Right kidney (tissue), 1 donor: ENCODE measurements around the gene RBM20.
"Not testable (repeated sequence)": the region's sequence is repeated elsewhere in the genome, so short reads cannot be mapped to it uniquely, and the experiment has no call there.

Experiments
- DNase-seq: peaks from one replicate; pipeline ENCODE4 v3.0.0-alpha.2; 2016

RBM20 gene

DNA sequence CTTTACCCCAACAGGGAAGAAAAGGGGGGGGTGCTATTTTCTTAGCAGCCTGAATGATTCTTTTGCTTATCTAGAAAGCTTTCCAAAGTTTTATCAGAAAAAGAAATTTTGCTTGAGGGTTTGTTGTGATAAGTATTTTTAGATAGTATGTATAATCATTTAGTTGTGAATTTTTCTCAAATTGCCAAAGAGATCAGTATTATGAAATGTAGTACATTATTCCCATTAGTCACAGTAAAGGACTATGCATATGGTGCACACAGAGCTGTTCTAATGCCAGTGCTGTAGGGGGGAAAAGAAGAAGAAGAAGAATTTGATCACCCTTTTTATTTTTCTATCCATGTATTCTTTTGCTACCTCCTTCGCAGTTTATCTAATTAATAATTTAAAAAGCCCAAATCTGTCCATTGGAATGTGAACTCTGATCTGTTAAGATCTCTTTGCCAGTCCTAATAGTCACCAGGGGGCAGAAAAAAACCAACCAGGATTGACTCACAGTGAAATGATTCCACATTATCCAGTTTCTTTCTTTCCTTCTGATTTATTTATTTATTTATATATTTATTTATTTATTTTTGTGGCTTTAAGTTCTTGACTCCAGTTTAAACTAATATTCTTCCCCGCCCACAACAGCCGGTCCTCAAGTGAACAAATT, 4.7 kb downstream of the RBM20 start:
- no peak for DNase-seq

DNA sequence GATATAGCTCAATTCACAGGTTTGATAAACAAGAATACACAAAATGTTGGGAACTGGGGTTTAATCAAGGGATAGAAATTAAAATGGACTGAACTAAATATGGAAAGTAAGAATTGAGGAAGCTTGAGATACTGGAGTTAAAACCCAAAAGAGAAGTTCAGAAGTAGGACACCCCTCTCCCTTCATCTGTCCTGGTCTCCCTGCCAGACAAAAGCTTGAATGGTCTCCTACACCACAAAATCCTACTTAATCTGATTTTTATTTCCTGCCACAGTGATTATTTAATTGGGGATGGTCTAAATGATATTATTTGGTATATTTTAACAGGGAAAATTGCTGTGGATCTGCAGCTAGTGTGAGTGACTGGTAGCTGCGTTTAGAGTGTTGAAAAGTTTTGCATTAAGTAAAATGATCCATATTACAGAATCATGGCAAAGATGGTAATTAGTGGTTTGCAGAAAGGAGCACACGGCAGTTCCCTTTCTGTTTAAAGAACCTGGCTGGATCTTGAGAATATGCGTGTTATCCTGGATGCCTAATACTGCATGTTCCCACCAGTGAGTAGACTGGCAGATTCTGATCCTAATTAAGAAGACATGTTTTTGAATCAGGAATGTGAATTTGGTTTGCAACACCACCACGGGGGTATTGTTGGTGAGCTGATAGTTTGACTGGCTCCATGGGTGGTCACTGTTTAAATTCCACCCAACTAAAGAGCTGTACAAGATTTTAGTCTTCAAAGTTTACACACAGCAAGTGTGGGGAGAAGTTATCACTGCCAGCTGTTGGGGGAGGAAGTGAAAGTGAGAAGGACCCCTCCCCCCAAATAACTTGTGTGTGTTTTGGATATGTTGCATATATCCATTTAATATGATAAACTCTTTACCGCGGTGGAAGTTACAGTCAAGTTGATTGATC, 5.5 kb downstream of the RBM20 start:
- DNase-seq = no peak

DNA sequence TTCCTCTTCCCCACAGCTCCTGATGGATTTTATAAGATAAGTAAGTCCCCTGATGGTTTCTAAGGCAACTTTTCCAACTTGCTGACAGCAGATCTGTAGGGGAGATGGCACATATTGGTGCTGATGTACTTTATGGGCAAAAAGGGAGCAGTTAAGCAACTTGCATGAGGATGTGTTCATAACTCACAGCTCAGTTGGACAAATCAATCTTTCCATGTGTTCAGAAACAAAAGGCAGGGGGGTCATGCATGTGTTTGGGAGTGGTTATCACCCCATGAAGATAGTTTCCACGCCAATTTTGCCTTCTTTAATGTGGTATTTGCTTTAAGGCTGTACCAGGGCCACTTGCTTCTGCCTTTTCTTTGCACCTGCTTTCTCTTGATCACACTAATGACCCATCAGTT, 6.1 kb downstream of the RBM20 start:
- DNase-seq = no peak

DNA sequence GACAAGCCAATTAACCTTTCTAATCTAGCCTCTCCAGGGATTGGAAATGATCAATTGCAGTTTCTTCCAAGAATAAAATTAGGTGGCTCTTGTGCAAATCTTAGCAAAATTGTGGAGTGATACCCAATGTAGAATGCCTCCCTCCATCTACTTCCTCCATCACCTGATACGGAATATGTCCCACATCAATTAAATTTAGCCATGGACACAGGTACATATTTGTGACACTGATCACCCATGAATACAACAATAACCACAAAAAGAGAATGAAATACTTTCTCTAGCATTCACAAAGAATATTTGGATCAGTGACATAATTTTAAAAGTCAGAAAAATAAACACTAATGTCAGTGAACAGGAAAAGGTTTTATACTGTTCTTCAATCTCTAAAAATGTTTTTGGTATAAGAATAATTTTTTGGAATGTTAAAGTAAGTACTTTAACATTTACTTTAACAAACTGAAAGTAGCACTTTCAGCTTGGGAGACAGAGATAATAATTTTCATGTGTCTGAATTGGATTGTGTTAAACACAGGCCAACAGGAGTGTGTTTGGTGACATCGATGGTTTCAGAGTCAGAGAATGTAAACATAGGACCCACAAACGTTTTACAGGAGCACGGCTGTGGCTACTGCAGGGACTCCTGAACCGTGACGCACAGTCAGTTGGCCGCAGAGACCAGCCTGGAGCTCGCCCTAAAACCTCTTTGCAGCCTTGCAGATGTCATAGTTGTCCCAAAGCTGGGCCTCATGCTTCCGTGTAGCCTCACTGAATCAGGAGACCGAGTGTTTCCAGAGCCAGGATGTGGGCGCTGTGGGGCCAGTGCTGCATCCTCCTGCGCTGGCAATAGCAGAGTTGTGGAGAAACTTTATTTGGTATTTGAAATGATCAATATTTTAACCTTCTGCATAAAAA, 7.2 kb downstream of the RBM20 start:
- DNase-seq = peak; percentile 32

DNA sequence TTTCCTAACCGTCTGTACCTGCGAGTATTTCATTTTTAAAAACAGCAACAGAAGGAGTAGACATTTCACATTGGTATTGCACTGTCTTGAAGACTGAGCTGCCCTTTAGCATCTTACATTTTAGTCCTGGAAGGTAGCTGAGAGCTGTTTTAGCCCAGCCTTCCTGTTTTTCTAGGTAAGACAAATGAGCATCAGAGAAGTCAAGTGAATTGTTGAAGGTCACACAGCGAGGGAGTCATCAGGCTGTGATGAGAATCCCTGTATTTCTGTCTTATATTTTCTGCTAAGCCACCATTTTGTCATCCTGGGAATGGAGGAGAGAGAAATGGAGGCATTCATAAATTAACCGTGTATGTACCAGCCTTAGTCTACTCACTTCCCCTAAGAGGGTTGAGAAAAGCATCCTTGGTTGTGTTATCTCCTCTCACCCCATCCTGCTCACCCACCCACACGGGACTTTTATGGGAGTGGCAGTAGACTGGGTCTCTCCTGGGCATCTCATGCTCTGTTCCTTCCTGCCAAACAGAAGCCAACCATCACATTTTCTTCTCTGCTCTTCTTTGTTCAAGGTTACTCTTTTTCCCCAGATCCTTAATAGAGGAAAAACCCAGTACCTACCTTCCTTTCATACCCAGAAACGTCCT, 8.5 kb downstream of the RBM20 start:
- DNase-seq = no peak

DNA sequence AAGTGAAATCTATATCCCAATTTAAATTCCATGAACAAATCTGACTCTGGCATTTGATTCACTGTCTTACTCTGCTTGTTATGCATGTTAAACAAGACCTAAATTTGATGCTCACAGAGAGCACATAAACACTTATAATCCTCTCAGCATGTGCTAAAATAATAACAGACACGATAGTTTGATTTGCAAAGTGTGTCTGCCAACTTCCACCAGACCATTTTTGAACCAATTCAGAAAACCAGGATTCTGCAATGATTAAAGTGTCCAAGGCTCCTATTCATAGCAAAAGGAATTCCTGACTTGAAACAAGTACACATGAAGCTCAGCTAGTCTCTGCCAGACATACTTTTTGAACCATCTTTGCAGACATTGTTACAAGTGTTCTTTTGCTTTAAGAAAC, 11.2 kb downstream of the RBM20 start:
- DNase-seq = no peak

DNA sequence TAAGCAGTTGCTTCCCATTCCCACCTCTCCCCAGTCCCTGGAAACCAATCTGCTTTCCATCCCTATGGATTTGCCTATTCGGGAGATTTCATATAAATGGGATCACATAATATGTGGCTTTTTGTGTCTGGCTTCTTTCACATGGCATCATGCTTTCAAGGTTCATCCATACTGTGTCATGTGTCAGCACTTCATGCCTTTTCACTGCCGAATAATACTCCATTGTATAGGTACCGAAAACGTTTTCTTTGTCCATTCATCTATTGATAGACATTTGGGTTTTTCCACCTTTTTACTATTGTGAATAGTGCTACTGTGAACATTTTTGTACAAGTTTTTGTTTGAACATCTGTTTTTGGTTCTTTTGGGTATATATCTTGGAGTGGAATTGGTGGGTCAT, 12.5 kb downstream of the RBM20 start:
- DNase-seq = no peak

DNA sequence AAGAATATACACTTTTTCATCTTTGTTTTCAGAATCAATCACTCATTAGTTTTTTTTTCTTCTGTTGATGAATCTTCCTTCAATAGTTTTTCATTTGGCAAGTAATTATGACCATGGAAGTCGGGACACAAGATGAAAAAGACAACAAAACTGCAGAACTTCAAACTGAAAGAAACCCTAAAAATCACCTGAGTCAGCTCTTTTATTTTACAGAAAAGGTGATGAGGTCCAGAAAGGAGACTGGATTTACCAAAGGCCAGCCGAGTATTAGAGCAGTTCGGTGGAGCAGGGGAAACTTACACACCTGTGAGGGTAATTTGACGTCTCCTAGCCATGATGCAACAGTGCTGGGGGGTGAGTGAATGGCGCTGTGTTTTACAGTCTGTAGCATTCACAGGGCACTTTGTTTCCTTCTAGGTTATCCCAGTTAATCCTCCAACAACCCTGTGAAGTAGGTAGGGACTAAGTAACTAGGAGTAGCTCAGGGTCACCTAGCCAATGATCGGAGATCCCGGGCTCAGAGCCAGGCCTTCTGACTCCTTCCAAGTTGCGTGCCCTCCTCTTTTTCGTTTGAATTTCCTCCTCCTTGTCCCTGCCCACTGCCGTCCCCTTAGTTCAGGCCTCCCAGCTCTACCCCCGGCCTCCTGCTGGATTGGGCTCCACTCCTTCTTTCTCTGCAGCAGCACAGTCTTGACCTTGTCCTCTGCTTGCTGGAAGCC, 14.0 kb downstream of the RBM20 start:
- no peak for DNase-seq

DNA sequence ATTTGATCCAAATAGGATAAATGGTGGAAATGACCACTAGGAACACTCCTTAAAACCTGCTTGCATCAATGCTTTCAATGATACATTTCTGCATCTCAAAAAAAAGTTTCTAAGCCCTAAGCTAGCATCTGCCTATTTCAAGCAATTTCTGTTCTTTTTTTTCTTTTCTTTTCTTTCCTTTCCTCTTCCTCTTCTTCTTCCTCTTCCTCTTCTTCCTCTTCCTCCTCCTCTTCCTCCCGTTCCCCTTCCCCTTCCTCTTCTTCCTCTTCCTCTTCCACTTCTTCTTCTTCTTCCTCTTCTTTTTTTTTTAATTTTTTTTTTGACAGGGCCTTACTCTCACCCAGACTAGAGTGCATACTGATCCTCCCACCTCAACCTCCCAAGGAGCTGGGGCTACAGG, 15.4 kb downstream of the RBM20 start:
- DNase-seq = no peak

DNA sequence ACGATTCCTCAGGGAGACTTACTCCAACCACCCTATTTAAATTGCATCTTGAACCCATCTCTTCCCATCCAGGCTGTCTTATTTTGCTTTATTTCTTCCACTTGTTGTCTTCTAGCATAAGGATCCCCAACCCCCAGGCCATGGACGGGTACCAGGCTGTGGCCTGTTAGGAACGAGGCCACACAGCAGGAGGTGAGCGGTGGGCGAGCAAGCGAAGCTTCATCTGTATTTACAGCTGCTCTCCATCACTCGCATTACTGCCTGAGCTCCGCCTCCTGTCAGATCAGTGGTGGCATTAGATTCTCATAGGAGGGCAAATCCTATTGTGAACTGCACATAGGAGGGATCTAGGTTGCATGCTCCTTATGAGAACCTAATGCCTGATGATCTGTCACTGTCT, 16.2 kb downstream of the RBM20 start:
- not testable (repeated sequence) for DNase-seq

DNA sequence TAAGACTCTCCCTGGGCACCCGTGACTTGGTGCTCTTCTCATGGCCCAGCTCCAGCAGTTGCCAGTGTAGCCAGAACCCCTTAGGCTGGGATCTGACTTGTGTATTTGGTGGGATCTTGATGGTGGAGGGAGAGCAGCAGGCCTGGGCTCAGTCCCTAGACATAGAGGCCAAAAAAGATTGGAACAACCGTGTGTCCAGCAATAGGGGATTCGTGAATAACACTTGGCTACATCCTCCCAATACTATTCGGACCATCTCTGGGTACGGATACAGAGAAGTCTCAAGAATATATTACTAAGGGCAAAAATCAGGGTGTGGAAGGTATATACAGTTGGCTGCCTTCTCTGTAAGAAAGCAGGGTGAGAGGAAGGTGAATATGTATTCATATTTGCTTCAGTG, 17.2 kb downstream of the RBM20 start:
- no peak for DNase-seq

DNA sequence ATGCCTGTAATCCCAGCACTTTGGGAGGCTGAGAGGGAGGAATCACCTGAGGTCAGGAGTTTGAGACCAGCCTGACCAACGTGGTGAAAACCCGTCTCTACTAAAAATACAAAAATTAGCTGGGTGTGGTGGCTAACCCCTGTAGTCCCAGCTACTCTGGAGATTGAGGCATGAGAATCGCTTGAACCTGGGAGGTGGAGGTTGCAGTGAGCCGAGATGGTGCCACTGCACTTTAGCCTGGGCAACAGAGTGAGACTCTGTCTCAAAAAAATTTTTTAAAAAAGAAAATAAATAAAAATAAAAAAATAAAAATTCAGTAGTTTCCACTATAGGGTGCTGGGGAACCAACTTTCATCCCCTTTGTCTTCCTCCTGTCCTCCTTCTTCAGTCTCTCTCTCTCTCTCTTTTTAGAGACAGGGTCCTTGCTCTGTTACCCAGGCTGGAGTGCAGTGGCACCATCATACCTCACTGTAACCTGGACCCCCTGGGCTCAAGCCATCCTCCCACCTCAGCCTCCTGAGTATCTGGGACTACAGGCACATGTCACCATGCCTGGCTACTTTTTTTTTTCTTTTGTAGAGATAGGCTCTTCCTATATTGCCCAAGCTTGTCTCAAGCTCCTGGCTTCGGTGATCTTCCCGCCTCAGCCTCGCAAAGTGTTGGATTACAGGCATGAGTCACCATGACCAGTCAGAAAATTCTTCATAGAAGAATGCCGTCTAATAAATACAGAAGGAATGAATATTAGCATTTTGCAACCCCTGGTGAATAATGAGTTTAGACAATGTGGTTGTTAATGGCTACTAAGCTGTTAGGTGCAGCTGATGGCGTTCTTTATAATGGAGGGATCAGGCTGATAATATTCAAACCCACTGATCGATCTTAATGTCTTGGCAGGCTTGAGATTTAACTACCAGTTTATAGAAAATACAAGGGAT, 20.6 kb downstream of the RBM20 start:
- no peak for DNase-seq

DNA sequence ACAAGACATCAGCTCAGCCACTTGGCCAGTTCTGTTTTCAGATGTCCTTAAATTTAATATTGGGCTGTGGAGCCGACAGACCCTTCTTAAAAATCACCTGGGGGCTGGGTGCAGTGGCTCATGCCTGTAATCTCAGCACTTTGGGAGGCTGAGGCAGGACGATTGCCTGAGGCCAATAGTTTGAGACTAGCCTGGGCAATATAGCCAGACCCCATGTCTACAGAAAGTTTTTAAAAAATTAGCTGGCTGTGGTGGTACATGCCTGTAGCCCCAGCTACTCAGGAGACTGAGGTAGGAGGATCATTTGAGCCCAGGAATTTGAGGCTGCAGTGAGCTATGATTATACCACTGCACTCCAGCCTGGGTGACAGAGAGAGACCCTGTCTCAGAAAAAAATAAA, 22.1 kb downstream of the RBM20 start:
- DNase-seq = not testable (repeated sequence)

DNA sequence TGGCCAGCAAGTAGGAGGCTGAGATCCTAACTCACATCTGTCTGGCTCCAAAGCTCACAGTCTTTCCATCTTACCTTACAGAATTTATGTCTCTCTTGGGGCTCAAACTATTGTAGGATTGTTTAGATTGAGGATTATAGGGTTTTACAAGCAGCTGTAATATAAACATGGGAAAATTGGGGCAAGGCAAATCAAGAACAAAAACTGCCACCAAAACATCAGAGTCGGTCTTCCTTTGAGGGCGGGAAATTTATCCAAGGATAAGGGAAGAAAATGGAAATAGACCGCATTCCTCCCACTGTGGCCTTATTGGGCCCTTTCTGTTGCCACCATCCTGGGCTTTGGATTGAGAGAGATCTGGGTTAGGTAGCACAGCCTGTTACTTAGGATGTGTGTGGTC, 22.5 kb downstream of the RBM20 start:
- DNase-seq = no peak

DNA sequence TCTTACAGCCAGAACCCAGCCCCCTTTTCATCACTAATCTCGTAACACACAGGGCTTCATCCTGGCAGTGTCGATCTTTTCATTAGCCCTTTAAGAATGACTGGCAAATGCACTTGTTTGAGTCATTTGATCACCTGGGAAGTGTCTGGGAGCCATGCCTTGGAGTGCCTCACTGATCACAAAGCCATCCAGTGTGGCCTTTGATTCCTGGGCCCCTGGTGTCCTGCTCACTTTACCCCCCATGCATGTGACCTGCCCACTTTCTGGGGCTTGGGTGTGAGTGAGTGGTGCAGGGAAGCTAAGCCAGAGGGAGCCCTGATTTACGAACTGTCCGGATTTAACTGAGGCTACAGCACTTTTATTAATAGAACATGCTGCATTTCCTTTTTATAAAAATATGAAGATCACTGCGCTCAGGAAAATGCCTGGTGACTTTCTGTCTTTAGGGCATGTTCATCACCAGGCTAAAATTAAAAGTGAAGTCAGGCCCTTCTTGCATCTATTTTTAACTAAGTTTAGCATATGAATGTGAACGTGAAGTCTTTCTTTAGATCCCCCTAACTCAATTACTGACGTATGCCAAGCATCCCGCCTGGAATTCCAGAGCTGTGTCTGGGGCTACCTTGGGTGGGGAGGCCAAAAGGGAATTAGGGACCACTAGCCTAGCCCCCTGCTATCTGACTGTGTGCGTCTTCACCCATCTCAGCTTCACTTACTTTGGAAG, 23.6 kb downstream of the RBM20 start:
- no peak for DNase-seq

DNA sequence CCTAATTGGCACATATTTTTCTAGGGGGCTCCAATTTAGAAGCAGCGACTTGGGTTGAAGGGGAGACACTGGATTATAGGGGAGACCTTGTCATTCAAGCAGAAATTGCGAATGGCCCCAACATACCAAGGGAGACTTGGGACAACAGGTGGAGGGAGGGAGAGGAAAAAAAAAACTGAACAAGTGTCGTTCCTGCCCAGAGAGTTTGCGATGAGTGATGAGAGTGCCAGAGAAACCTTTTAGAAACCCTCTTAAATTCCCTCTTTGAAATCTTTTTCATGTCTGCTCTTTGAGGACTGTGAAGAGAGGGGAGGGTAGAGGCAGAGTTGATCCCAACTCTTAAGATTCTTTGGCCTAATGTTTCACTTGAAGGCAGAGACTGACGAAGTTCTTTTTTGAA, 24.3 kb downstream of the RBM20 start:
- DNase-seq = no peak

DNA sequence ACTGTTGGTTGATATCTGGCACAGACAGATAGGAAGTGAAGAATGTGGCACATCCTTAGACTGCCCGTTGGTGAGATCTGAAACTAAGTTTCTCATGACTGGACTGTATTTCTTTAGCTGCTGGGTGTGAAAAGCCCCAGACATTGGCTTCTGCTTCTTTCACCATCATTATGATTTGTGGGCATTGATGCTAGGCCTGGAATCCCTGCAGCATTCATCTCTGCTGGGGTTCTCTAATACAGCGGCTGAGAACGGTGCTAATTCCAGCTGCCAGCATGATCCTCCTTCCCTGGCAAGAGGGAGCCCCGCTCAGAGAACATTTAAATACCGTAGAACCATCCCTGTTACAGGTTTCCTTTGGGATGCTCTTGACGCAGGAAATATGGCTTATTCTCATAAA, 26.2 kb downstream of the RBM20 start:
- DNase-seq = no peak

DNA sequence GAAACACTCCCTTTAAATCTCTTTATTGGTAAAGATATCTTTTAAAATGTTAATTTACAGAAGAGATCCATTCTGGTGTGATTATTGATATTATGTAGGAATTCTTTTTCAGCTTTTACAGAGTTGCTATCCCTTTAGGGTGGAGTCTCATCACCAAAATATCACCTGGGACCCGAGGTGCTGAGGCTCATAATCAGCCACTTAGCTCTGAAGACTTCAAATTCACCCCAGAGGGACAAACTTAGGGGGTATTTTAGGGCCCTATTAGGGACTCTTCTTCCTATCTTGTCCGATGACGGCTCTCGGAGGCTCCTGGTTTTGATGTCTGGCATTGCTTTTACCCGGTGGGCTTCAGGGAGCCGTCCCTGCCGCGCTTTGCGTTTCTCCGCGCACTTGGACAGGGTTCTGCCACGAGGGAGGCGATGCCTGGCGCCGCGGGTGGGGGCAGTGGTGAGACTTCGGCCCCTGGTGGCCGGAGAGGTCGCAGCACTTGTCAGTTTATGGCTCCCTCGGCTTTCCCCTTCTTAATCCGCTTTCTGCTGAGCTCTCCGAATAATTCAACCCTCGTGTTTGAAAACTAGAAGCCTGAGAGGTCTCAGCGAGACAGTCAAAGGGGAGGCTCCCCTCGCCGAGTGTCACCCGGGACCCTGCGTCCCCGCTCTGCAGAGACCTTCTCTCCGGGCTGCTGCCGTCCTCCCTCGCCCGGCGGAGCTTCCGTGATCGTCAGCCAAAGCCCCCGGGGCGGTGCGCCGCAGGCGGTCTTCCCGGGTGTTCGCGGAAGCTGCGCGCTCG, 27.8 kb downstream of the RBM20 start:
- peak; percentile 84 for DNase-seq

DNA sequence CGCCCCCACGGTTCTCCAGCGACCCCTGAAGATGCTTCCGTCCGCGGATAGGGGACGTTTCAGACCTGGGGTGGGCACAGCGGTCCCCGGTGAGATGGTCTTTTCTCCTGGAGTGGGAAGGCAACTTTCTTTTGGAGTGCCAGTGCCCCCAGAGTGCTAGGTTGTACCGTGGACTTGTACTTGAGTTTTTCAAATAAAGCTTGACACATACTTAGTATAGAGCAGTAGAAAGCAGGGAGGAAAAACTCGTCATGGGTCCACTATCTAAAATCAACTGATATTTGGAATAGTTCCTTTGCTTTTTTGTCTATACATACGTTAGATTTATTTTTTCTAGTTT, 28.4 kb downstream of the RBM20 start:
- DNase-seq = no peak
